ENCODE measurements around the gene LGALS9. TPM values are rescaled to one million over a fixed set of nuclear protein-coding genes. Genes with fewer than 3 reads are reported as not detected.
A peak's percentile ranks its signal among the peaks of the same experiment; 100 is the strongest.
"Not testable (repeated sequence)": the region's sequence is repeated elsewhere in the genome, so short reads cannot be mapped to it uniquely, and the experiment has no call there.

LGALS9 gene
- total RNA-seq, 1 donor from 2014 or later: 9.4 TPM

DNA sequence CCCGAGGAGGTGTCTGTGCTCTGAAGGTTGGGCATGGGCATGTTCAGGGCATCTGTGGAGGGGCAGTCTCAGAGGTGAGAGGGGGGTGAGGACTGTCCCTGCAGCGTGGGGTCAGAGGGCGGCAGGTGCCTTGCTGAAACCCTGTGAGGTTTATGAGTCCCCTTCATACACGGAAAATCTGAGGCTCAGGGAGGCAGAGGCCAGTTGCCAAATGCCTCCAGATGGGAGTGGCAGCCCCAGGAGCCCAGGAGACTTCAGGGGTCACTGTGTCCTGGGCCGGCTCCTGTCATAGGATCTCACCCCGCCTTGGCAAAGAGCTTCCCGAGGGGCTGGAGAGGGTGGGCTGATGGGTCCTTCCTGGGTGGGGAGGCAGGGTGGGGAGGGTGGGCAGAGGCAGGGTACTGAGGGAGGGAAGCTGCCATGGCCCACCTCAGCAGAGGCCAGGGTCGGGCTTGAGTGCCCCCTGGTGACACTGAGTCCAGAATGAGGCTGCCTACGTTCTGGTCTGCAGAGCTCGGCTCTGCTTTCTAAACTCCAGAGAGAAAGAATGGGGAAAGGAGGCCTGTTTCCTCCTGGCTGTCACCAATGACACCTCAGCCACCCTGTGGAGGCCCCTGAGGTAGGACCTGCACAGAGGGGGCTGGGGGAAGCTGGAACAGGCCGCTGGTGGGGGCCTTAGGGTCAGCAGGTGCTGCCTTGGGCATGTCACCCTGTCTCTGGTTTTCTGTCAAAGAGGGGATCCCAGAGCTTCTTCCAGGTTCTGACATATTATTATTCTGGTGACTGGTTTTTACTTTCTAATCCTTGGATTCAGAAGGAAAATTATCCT, 1.1 kb downstream of the LGALS9 start:
- Mint-ChIP-seq H3K4me1 (ENCODE audit: low read depth, unreplicated experiment) (peaks cover 8% of the 10 kb centered on the region), H3K27ac (ENCODE audit: unreplicated experiment) (peak overlapping the region; percentile 34), H3K27me3 (ENCODE audit: low read depth, unreplicated experiment) (no peaks in the 10 kb centered on the region), H3K4me3 (ENCODE audit: unreplicated experiment) (peak overlapping the region; percentile 54), H3K9me3 (ENCODE audit: unreplicated experiment) (no peaks in the 10 kb centered on the region), H3K36me3 (ENCODE audit: low read depth, unreplicated experiment) (peaks cover 22% of the 10 kb centered on the region)
- no peaks in the 10 kb centered on the region for H3K79me2 ChIP-seq (ENCODE audit: insufficient read depth, low read length)
- no peaks in the 10 kb centered on the region for H3K27me3 ChIP-seq (ENCODE audit: insufficient read depth, low read length)
- H3K9me3 ChIP-seq (ENCODE audit: insufficient read depth, low read depth, low read length): no peaks in the 10 kb centered on the region
- H3K4me1 ChIP-seq (ENCODE audit: insufficient read depth, low read length): peaks cover 8% of the 10 kb centered on the region
- TF ChIP-seq, protein P1, sequence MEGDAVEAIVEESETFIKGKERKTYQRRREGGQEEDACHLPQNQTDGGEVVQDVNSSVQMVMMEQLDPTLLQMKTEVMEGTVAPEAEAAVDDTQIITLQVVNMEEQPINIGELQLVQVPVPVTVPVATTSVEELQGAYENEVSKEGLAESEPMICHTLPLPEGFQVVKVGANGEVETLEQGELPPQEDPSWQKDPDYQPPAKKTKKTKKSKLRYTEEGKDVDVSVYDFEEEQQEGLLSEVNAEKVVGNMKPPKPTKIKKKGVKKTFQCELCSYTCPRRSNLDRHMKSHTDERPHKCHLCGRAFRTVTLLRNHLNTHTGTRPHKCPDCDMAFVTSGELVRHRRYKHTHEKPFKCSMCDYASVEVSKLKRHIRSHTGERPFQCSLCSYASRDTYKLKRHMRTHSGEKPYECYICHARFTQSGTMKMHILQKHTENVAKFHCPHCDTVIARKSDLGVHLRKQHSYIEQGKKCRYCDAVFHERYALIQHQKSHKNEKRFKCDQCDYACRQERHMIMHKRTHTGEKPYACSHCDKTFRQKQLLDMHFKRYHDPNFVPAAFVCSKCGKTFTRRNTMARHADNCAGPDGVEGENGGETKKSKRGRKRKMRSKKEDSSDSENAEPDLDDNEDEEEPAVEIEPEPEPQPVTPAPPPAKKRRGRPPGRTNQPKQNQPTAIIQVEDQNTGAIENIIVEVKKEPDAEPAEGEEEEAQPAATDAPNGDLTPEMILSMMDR (IDR thresholded peaks at IDR 0.05; ENCODE audit: insufficient read depth, low read depth, low read length): no peak
- no peak for TF ChIP-seq EZH2 (IDR thresholded peaks at IDR 0.05; ENCODE audit: insufficient read depth, low read length)
- no peak for FAIRE-seq
- DNase-seq (ENCODE audit: low read depth): no peak
- no peak overlapping the region for H3K27ac ChIP-seq (ENCODE audit: low read depth, low read length)
- H3K4me2 ChIP-seq (ENCODE audit: low read length): peak overlapping the region; percentile 1
- no peak overlapping the region for H3K9ac ChIP-seq (ENCODE audit: low read length)
- no peak overlapping the region for H3K4me3 ChIP-seq (ENCODE audit: insufficient read depth, low read depth, low read length)
- H2AFZ ChIP-seq (ENCODE audit: low read depth, low read length): no peak overlapping the region
- no peaks in the 10 kb centered on the region for H3K36me3 ChIP-seq (ENCODE audit: insufficient read depth, low read length)
- H4K20me1 ChIP-seq (ENCODE audit: insufficient read depth, low read length): peaks cover 4% of the 10 kb centered on the region

DNA sequence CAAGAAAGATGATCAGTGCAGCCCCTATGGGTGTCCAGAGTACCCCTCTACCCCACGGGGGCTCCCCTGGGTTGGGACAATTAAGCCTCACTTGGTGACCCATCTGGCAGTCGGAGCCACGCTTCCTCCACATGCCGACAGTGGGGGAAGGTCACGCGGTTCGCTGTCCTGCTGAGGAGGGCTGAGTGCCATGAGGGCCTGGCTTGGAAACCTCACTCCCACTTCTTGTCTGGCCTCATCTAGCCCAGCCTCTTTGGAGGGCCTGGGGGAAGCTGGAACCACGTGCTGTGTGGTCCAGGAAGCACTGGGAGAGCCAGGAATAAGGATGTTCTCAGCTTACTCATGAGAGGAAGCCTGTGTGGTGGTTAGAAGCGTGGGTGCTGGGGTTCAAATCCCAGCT, 1.8 kb downstream of the LGALS9 start:
- H3K27me3 ChIP-seq (ENCODE audit: insufficient read depth, low read length); H3K27me3 Mint-ChIP-seq (ENCODE audit: low read depth, unreplicated experiment); H3K4me1 Mint-ChIP-seq (ENCODE audit: low read depth, unreplicated experiment); H3K4me3 ChIP-seq (ENCODE audit: insufficient read depth, low read depth, low read length); H3K4me3 Mint-ChIP-seq (ENCODE audit: unreplicated experiment); H3K4me1 ChIP-seq (ENCODE audit: insufficient read depth, low read length); H3K9ac ChIP-seq (ENCODE audit: low read length); H3K36me3 ChIP-seq (ENCODE audit: insufficient read depth, low read length); H4K20me1 ChIP-seq (ENCODE audit: insufficient read depth, low read length); H3K9me3 Mint-ChIP-seq (ENCODE audit: unreplicated experiment); FAIRE-seq; H3K27ac ChIP-seq (ENCODE audit: low read depth, low read length); H2AFZ ChIP-seq (ENCODE audit: low read depth, low read length); H3K79me2 ChIP-seq (ENCODE audit: insufficient read depth, low read length); H3K9me3 ChIP-seq (ENCODE audit: insufficient read depth, low read depth, low read length); H3K27ac Mint-ChIP-seq (ENCODE audit: unreplicated experiment): not testable (repeated sequence)
- H3K36me3 Mint-ChIP-seq (ENCODE audit: low read depth, unreplicated experiment): peaks cover 18% of the 10 kb centered on the region
- H3K4me2 ChIP-seq (ENCODE audit: low read length): peak overlapping the region; percentile 1
- peak; percentile 60 for DNase-seq (ENCODE audit: low read depth)

DNA sequence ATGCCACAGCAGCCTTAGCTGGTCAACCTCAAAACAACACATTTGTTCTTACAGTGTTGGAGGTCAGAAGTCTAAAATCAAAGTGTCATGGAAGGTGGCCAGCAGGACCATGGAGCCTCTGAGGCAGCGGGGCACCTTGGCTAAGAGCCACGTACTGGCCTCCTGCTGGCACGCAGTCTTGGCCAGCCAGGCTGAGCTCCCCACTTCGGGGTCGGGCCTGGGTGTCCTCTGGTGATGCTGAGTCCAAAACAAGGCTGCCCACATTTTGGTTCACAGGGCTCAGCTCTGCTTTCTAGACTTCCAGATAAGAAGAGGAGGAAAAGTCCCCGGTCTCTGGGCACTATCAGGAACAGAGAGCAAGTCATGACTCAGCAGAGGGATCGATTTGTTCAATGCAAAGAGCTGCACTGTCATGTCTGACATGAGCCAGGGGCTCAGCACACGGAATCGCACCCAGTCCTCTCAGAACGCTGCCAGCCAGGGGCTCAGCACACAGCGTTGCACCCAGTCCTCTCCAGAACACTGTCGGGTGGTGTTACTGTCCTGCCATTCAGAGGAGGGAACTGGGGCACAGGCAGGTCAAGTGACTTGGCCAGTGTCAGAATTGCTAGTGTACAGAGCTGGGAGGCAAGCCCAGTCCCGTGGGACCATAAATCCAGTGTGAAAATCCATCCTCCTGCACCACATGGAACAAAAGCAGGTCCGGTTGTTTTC, 2.5 kb downstream of the LGALS9 start:
- FAIRE-seq: no peak

More for the DNA sequence above, 2.5 kb downstream of the LGALS9 start:
- Mint-ChIP-seq H3K27me3 (ENCODE audit: low read depth, unreplicated experiment) (no peaks in the 10 kb centered on the region), H3K36me3 (ENCODE audit: low read depth, unreplicated experiment) (peaks cover 17% of the 10 kb centered on the region), H3K4me1 (ENCODE audit: low read depth, unreplicated experiment) (peaks cover 8% of the 10 kb centered on the region), H3K4me3 (ENCODE audit: unreplicated experiment) (no peak overlapping the region), H3K27ac (ENCODE audit: unreplicated experiment) (peak overlapping the region; percentile 66), H3K9me3 (ENCODE audit: unreplicated experiment) (no peaks in the 10 kb centered on the region)
- H3K4me1 ChIP-seq (ENCODE audit: insufficient read depth, low read length): peaks cover 8% of the 10 kb centered on the region
- H4K20me1 ChIP-seq (ENCODE audit: insufficient read depth, low read length): peaks cover 4% of the 10 kb centered on the region
- H3K36me3 ChIP-seq (ENCODE audit: insufficient read depth, low read length): no peaks in the 10 kb centered on the region
- DNase-seq (ENCODE audit: low read depth): no peak
- H3K4me2 ChIP-seq (ENCODE audit: low read length): no peak overlapping the region
- no peak overlapping the region for H3K9ac ChIP-seq (ENCODE audit: low read length)
- H3K79me2 ChIP-seq (ENCODE audit: insufficient read depth, low read length): no peaks in the 10 kb centered on the region
- H3K9me3 ChIP-seq (ENCODE audit: insufficient read depth, low read depth, low read length): no peaks in the 10 kb centered on the region
- TF ChIP-seq, protein P1 (IDR thresholded peaks at IDR 0.05; ENCODE audit: insufficient read depth, low read depth, low read length): no peak
- no peak for TF ChIP-seq EZH2 (IDR thresholded peaks at IDR 0.05; ENCODE audit: insufficient read depth, low read length)
- H3K4me3 ChIP-seq (ENCODE audit: insufficient read depth, low read depth, low read length): no peak overlapping the region
- H3K27me3 ChIP-seq (ENCODE audit: insufficient read depth, low read length): no peaks in the 10 kb centered on the region
- H3K27ac ChIP-seq (ENCODE audit: low read depth, low read length): no peak overlapping the region
- no peak overlapping the region for H2AFZ ChIP-seq (ENCODE audit: low read depth, low read length)
